ENCODE data around the gene DGCR8.
A peak's percentile ranks its signal among the peaks of the same experiment; 100 is the strongest.

Gene DGCR8

DNA sequence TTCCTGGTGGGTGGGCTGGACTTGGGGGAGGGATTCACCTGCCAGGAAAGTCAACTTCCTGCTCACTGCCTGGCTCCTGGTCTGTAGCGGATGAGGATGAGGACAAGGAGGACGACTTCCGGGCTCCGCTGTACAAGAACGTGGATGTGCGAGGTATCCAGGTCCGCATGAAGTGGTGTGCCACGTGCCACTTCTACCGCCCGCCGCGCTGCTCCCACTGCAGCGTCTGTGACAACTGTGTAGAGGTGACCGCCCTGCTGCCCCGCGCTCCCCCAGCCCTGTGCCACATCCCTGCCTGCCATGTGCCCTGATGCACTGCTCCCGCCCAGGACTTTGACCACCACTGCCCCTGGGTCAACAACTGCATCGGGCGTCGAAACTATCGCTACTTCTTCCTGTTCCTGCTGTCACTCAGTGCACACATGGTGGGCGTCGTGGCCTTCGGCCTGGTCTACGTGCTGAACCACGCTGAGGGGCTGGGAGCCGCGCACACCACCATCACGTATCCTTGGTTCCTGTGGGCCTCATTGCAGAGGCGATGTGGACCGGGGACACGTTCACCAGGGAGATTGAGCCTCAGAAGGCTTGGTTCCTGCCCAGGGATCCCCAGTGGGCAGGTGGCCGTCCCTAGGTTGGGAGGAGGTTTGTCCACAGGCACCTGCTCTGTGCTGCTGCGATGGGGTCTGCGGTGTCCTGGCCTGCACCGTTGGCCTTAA lies 59.5 kb downstream of the DGCR8 start:
- DNase-seq, result no peak

DNA sequence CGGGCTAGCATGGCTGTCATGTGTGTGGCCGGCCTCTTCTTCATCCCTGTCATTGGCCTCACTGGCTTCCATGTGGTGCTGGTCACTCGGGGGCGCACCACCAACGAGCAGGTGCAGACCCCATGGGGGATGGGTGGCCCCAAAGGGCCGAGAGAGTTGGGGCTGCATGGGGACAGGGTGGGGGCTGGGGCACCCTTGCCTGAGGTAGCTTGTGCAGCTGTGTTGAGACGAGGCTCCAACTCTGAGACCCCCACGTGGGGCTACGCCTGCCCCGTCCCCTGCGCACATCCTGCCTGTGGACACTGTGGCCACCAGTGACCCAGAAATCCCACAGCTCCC lies 60.0 kb downstream of the DGCR8 start:
- DNase-seq, result no peak

DNA sequence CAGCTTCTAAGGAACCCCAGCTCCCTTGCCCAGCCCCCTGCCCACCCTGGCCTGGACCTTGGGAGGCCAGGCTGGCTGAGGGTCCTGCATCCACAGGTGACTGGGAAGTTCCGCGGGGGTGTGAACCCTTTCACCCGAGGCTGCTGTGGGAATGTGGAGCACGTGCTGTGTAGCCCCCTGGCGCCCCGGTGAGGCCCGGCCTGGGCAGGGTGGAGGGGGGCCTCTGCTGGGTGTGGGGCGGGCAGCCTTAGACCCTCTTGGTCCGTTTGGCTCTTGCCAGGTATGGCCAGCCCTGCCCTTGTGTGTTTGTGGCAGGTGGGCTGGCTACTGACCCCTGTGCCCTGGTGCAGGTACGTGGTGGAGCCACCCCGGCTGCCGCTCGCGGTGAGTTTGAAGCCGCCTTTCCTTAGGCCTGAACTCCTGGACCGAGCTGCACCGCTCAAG lies 60.5 kb downstream of the DGCR8 start:
- DNase-seq, result no peak

DNA sequence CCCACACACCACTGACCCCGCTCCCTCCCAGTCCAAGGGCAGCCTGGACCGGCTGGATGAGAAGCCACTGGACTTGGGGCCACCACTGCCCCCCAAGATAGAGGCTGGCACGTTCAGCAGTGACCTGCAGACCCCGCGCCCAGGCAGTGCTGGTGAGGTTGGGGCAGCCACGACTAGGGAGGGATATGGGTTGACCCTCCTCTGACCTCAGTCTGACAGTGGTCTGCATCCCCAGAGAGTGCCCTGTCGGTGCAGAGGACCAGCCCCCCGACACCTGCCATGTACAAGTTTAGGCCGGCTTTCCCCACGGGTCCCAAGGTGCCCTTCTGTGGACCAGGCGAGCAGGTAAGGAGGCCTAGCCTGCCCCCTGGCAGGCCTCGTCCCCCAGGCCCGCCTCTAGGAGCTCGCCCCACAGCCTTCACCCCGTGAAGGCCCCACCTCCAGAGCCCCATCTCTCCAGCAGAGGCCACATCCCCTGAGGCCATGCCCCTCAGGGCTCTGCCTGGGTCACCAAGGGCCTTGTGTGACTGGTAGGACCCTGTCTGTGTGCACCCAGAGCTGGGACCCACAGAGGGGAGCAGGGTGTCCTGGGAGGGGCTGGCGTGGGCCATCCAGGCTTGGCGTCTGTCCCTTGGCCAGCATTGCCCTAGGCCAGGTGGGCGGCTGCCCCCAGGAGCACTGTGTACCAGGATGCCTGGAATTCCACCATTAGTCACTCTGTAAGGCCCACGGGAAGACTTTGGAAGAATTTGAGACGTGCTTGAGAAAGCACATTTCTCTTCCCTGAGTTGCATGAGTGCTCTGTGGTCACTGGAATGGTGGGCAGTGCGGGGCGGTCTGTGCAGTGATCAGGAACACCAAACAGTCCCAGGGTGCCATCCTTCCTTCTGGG lies 61.4 kb downstream of the DGCR8 start:
- no peak for DNase-seq

DNA sequence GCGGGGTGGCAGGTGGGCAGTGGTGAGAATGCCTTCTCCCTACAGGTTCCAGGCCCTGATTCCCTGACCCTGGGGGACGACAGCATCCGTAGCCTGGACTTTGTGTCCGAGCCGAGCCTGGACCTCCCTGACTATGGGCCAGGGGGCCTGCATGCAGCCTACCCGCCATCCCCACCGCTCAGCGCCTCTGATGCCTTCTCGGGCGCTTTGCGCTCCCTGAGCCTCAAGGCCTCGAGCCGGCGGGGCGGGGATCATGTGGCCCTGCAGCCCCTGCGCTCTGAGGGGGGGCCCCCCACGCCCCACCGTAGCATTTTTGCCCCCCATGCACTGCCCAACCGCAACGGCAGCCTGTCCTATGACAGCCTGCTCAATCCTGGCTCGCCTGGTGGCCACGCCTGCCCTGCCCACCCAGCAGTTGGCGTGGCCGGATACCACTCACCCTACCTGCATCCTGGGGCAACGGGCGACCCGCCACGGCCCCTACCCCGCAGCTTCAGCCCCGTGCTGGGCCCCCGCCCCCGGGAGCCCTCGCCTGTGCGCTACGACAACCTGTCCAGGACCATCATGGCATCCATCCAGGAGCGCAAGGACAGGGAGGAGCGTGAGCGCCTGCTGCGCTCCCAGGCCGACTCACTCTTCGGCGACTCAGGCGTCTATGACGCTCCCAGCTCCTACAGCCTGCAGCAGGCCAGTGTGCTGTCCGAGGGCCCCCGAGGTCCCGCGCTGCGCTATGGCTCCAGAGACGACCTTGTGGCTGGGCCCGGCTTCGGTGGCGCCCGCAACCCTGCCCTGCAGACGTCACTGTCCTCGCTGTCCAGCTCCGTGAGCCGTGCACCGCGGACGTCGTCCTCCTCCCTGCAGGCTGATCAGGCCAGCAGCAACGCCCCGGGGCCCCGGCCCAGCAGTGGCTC lies 62.9 kb downstream of the DGCR8 start:
- no peak for DNase-seq

DNA sequence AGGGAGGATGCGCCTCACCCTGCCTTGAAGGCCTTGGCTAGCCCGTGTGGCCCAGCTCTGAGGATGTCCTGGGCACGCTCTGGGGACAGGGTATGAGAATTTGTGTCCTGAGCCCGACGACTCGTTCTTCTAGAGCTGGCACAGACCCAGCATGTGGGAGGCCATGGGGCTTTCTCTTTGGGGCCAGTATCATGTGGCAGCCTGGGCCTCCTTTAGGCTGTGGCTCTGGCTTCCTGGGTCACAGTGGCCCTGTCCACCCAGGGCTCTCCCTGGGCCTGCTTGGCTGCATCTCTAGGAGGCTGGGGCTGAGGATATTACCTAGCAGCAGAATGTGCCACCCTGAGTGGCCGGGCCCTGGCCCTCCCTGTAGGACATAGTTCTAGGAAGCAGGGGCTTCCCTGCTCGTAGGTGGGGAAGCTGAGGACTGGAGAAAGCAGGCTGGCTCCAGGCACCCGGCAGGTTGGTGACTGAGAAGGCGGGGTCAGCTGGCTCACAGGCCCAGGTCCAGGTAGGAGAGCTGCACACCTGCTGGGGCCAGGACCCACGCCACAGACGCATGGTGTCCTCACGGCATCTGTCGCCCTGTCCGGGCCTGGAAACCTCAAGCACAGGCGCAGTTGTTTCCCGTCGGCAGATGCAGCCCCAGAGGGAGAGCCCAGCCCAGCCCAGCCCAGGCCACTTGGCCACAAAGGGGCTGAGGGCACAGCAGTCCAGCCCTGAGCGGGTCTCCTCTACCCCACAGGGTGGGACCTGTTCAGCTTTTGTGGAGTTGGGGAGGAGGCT lies 64.0 kb downstream of the DGCR8 start:
- DNase-seq, result no peak

DNA sequence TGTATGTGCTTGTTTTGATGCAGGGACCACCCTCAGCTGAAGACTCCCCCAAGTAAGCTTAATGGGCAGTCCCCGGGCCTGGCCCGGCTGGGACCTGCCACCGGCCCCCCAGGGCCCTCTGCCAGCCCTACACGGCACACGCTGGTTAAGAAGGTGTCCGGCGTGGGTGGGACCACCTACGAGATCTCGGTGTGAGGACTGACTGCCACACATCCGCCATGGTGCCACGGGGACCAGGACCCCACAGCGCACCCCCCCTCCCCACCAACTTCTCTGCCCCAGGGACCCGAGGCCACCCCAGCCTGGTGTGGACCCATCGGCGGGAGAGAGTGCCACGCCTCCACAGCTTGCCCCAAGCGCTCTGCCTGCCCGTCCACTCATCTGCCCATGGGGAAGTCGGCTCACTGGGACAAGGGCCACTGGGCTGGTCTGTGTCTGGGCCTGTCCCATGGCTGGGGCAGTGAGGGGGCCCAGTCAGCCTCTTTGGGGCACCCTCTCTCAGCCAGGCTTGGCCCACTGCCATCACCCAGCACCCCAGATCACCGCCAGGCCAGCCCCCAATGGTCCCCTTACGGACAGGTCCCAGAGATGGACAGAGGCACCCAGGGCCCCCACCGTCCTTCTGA lies 65.3 kb downstream of the DGCR8 start:
- DNase-seq, result no peak

DNA sequence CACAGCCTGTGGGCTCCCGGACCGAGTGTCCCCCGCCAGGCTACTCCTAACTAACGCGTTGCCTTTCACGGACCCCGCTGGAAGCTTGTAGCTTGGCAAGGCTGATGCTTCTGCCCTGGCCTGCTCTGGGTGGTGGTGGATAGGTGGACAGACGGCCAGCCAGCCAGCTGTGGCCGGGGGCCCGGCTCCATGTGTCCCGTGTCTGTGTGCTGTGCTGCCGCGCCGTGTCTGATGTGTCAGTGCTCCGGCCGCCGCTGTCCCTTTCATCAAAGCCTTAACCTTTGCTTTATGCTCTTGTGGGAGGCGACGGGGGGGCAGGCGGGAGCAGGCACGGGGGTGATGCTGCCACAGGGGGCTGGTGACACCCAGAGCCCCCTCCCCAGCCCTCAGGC lies 65.8 kb downstream of the DGCR8 start:
- no peak for DNase-seq

DNA sequence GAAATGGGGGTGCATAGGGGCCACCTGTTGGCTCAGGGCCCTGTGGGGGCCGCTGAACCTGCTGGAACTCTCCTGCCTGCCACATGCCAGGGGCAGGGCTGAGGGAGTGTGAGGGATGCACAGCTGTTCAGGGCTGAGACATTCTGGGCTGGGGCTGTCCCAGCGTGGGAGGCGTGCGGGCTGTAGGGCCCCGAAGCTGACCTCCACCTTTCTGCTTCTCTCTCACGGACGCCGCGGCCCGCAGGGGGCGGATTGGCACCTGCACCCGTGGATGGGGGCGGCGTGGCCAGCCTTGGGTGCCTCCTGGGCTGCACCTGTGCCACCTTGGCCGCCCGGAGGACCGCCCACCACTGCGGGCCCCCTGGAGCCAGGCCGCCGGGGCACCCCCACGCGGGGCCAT lies 66.7 kb downstream of the DGCR8 start:
- no peak for DNase-seq

DNA sequence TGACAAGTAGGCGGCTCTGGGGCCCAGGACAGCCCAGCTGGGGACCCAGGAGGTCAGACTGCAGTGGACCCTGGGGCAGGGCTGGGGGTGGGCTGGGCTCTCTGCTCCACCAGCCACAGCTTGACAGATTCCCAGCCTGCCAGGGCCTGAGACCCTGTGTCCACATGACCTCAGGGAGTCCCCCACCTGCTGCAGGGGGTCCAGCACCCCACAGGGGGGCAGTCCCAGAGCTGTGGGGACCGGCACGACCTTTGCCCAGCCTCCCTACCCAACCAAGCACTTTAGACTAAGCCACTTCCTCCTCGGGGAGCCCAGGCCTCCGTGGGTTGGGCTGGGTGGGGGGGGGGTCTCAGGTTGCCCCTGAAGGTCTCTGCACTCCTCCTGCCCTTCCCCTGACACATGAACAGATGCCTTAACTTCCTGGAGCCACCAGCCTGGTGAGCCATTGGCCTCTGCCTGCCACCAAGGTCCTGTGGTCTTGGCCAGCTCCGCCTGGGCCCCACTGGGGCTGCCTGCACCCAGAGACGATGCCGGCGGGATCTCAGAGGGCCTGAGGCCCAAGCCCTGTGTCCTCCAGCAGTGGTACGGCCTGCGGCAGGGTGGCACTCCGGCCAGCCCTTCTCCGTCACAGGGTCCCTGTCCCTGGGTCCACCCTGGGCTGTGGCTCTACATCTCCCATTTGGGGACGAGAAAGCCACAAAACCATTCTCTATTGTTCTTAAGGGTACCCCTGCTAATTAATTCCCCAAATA lies 67.4 kb downstream of the DGCR8 start:
- no peak for DNase-seq

DNA sequence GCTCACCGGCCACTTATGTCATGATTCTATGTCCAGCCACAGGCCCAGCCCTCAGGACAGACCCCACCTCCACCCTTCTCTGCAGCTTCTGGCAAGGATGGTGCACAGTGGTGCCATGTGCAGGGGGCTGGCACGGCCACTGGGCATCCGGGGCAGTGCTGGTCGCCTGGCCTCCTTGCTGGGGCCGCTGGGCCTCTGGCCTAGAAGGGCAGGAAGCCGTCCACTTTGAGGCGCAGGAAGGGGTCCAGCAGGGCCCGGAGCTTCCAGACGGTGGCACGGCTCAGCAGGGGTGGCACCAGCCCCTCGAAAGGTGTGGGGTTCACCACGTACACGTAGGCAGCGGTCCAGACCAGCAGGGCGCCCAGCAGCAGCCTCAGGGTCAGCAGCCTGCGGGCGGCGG lies 68.4 kb downstream of the DGCR8 start:
- DNase-seq, result no peak

DNA sequence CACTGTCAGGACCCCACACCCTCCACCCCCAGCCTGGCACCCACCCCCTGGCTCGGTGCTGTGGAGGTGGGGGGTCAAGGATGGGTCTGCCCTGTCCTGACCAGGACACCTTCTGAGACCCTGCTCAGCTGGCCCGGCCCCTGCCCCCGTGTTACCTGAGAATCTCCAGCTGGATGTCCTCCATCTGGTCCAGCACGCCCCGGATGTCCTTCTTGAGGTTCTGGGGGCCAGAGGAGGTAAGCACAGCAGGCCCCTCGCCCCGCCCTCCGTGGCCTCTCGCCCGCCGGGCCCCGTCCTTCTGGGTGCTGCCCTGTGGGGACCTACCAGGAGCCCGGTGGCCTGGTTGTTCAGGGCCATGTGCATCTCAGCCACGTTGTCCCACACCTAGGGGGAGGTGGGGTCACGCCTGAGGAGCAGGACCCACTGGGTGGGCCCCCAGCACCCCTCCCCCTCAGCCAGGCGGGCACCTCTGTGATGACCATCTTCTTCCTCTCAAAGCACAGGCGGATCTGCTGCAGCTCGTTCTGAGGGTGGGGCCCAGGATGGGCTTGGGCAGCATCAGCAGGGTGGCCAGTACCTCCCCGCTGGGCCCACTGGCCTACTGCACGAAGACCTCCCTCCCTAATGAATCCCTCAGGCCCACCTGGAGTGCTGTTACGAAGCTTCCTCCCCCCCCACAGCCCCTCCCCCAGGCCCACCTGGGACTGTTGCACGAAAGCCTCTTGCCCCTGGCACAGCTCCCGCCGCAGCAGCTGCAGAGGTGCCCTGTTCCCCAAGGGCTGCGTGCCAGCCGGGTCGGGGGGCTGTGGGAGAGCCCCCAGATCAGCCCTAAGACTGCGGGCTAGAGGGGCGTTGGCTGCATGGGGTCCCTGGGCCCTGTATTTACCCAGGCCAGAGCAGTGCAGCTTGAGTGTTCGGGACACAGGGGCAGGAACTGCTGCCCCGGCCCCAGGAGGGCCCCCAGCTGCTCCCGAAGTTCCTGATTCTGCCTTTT lies 69.5 kb downstream of the DGCR8 start:
- no peak for DNase-seq

DNA sequence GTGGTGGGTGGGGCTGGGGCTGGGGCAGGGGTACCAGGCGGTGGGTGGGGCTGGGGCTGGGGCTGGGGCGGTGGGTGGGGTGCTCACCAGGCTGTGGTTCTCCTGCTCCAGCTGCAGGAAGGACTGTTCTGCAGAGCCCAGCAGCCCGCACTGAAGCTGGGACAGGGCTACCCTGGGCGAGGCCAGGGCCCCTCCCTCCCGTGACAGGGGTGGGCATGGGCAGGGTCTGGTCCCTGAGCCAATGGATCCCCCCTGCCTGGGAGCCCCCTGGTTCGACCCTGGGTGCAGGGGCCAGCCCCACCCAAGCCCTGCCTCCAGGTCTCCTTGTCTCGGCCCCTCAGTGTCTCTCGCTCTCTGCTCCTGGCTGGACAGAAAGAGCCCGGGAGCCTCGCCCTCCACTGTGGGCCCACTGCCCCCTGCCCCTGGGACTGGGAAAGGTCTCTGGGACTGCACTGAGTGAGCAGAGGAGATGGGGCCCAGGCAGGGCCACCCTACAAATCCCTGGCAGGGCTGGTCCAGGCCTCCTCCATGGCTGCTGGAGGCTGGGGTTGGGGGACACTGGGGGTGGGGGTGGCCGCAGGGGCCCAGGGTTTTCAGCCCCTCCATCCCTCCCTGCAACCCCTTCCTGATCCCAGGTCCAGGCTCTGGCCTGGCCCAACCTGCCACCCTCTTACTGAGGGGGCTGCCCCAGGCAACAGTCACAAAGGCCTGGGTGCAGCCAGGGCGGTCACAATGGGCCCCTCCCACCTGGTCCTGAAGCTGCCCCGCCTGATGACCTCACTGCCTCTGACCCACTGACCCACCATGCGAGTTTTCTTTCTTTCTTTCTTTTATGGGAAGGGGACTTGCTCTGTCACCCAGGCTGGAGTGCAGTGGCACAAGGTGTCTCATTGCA lies 70.6 kb downstream of the DGCR8 start, which contains the start of gene CCDC188:
CCDC188 (minus strand) TSS at position 675 of the 895 bp plus-strand sequence; CDS start at position 606, 69 bp downstream.
- DNase-seq, result no peak

DNA sequence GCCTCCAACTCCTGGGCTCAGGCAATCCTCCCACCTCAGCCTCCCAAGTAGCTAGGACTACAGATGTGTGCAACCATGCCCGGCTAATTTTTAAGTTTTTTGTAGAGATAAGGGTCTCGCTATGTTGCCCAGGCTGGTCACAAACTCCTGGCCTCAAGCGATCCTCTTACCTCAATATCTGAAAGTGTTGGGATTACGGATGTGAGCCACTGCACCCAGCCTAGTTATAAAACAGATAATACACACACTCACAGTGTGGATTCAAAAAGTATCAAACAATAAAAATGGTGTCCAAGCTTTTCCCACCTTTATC lies 71.2 kb downstream of the DGCR8 start:
- no peak for DNase-seq

DNA sequence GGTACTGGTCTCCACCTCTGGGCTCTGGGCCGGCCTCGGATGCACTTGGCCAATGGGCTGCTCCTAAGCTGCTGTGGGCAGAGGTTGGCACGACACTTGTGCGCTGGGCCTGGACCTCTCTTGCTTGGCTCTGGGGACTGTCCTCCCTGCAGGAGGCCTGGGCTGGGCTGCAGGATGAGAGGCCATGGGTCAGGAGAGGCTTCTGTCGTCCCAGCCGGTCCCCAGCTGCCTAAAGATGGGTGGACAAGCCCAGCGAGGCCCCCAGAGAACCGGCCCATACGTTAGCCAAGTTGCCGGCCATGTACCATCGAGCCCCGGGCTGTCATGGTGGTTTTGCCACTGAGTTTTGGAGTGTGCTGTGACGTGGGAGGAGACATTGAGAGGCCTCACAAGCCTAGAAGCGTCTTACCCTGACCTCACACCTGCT lies 72.4 kb downstream of the DGCR8 start:
- DNase-seq, result no peak

DNA sequence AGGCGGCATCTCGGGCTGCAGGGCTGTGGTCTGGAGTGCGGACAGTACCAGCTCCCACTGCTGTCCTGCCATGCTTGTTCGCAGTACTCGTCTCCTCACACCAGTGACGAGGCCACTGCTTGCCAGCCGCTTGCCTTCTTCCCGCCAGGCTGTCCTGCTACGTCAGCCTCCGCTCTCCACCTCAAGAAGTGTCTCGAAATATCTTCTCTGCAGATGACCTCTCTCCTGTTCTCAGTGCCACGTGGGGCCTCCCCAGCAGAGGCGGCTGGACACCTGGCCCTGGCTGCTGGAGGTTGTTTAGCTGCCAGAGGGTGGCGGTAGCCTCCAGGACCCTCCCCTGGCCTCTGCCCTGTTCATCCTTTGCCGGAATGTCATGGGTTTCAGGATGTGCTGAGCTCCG lies 73.9 kb downstream of the DGCR8 start:
- DNase-seq, result no peak

DNA sequence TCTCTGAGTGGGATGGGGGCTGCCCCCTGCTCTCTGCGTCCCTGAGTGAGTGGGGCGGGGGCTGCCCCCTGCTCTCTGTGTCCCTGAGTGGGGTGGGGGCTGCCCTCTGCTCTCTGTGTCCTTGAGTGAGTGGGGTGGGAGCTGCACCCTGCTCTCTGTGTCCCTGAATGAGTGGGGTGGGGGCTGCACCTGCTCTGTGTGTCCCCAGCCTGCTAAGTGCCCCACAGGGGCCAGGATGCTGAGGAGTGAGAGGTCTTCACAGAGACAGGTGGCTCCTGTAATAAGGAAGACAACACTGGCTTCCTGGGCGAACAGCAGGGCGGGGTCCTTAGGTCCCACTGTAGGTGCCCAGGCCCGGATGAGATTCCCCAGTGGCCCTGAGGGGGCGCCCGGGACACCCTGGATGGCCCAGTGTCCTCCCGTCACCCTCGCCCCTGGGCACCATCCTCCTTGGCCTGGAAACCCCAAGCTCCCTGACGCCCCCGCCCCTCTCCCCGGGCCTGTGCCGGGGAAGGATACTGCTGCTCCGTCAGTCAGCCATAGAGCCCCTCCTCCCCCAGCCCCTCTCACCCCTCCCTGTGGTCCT lies 74.7 kb downstream of the DGCR8 start:
- DNase-seq, result no peak

DNA sequence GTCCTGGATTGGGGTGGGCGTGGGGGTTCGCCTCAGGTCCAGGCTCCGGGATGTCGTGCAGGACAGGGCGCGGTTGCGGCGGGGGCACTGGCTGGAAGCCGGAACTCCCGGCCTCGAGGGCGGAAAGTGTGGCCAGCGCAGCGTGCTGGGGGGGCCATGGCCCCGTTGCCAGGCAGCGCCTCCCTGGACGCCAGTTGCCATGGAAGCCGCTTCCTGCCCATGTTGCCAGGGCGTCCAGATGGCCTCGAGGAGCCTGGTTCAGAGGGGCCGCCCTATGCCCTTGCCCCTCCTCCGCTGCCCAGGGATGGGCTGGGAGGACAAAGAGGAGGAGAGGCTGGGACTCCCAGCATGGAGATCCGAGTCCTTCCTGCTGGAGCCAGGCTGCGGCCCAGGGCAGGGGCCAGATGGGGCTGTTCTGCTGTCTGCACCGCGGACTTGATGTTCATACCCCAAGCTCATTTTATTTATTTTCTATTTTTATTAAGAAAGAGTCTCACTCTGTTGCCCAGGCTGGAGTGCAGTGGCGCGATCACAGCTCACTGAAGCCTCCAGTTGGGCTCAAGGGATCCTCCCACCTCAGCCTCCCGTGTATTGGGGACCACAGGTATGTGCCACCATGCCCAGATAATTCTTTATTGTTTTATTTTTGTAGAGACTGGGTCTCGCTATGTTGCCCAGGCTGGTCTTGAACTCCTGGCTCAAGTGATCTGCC lies 75.4 kb downstream of the DGCR8 start:
- DNase-seq, result peak in 1 of 5 donors; percentile 23

Data from T-helper 1 cell (primary cell).